A172 (cell line): ENCODE data around the gene ZBP1. TPM values are rescaled to one million over a fixed set of nuclear protein-coding genes. Genes with fewer than 3 reads are reported as not detected.
"Not testable (repeated sequence)": the region's sequence is repeated elsewhere in the genome, so short reads cannot be mapped to it uniquely, and the experiment has no call there.

ENCODE experiments used
- DNase-seq: peaks from one replicate; pipeline ENCODE4 v3.0.0-alpha.2; 2015; ENCODE audit warnings: low spot score
- total RNA-seq: library from RNA; depleted of rRNA; stranded (reverse); fragments of >200 nt; shearing (Covaris generic); gene quantifications from 2 replicates; pipeline ENCODE4 v1.2.3, GENCODE V29; 2014

ZBP1 gene
- total RNA-seq, 1 experiment from 2014 or later: not detected

- DNase-seq: no peak
These were observed 27.0 kb upstream of the ZBP1 start for GRCh38 chr20:57647006-57647932.

- no peak for DNase-seq
These were observed 18.6 kb upstream of the ZBP1 start for GRCh38 chr20:57638895-57639236.

- no peak for DNase-seq
These were observed 18.1 kb upstream of the ZBP1 start for GRCh38 chr20:57638173-57638894.

GRCh38 chr20:57633945-57634491 lies 13.8 kb upstream of the ZBP1 start:
- DNase-seq: no peak

GRCh38 chr20:57632286-57632685 lies 12.1 kb upstream of the ZBP1 start:
- DNase-seq: no peak

GRCh38 chr20:57630061-57630460 lies 9.8 kb upstream of the ZBP1 start:
- DNase-seq: no peak

- DNase-seq: not testable (repeated sequence)
These were observed 9.3 kb upstream of the ZBP1 start for GRCh38 chr20:57629491-57629901.

- not testable (repeated sequence) for DNase-seq
These were observed 8.7 kb upstream of the ZBP1 start for GRCh38 chr20:57628962-57629308.

GRCh38 chr20:57628047-57628961 lies 8.1 kb upstream of the ZBP1 start:
- no peak for DNase-seq

- no peak for DNase-seq
These were observed 7.1 kb upstream of the ZBP1 start for GRCh38 chr20:57627339-57627738.

- DNase-seq: no peak
These were observed 5.8 kb upstream of the ZBP1 start for GRCh38 chr20:57625978-57626377.

GRCh38 chr20:57625181-57625958 lies 5.1 kb upstream of the ZBP1 start:
- no peak for DNase-seq

- DNase-seq: no peak
These were observed 3.9 kb upstream of the ZBP1 start for GRCh38 chr20:57624124-57624523.

GRCh38 chr20:57622579-57623381 lies 2.6 kb upstream of the ZBP1 start:
- DNase-seq: peak; percentile 88

GRCh38 chr20:57622201-57622570 lies 2.0 kb upstream of the ZBP1 start:
- no peak for DNase-seq

GRCh38 chr20:57621421-57622200 lies 1.4 kb upstream of the ZBP1 start:
- DNase-seq: no peak

- DNase-seq: no peak
These were observed 773 bp upstream of the ZBP1 start for GRCh38 chr20:57620999-57621398.

- no peak for DNase-seq
These were observed 985 bp downstream of the ZBP1 start for GRCh38 chr20:57619051-57619831.

- DNase-seq: no peak
These were observed 1.5 kb downstream of the ZBP1 start for GRCh38 chr20:57618764-57619050.
